ENCODE measurements around the gene NUCB1. TPM values are rescaled to one million over a fixed set of nuclear protein-coding genes. Genes with fewer than 3 reads are reported as not detected.
"Not testable (repeated sequence)": the region's sequence is repeated elsewhere in the genome, so short reads cannot be mapped to it uniquely, and the experiment has no call there.

The NUCB1 gene
- total RNA-seq: 100 to 1,000 TPM; 191 to 254 TPM

DNA sequence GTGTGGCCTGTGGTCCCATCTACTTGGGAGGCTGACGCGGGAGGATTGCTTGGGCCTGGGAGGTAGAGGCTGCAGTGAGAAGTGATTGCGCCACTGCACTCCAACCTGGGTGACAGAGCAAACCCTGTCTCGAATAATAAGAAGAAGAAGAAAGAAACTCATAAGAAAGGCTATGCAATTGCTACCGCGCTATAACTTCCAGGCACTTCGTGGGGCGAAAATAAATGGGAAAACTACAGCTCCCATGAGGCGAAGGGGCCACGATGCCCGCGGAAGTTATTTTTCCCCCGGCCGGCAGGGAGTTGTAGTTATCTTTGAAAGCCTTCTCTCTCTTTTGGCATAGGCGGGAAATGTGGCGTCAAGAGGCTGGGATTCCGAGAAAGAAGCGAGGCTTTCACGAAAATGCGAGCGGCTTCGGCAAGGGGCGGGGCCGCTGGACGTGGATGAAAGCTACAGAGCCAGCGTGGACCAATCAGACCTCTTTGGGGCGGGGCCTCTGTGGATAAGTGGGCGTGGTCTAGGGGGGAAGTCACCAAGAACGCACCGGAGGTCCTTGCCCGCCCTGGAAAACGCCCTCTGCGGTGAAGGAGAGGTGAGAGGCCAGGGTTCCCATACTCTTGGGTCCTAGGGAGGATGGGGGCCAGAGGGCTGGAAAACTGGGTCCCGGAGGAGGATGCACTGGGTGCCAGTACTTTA is at the start of gene NUCB1:
NUCB1 (plus strand) TSS at position 532 of the 696 bp plus-strand sequence. CDS start 485 bp downstream, outside the sequence.
- H3K9me3 Mint-ChIP-seq: peaks cover 0 to 4% of the 10 kb centered on the region in 2 donors
- DNase-seq (ENCODE audit: low spot score in 2 of 2): peak; percentile 99 to 100
- peaks cover 15 to 21% of the 10 kb centered on the region in 2 donors for H3K36me3 Mint-ChIP-seq
- H3K27ac Mint-ChIP-seq: peak within 1 kb of the TSS; percentile 97 to 99
- peak; percentile 94 to 97 for ATAC-seq

DNA sequence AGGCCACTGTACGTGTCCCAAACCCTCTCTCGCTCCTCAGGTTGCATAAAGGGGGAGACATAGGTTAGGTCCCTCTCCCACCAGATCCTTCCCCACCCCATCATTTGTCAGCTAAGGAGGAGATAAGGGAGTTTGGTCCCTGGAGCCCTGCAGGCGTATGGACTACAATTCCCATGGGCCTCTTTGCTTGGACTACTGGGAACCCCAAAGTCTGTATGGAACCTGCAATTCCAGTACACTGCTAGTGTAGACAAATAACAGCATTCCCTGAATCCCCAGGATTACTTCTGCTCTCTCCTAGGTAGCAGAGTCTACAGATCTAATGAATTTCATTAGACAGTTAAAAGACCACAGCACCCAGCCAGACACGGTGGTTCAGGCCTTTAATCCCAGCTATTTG is 47.8 kb upstream of the NUCB1 start:
- no peaks in the 10 kb centered on the region for H3K36me3 Mint-ChIP-seq
- ATAC-seq (no peak), DNase-seq (ENCODE audit: low spot score in 2 of 2) (no peak)
- H3K27ac Mint-ChIP-seq: no peak overlapping the region
- H3K9me3 Mint-ChIP-seq: no peaks in the 10 kb centered on the region

DNA sequence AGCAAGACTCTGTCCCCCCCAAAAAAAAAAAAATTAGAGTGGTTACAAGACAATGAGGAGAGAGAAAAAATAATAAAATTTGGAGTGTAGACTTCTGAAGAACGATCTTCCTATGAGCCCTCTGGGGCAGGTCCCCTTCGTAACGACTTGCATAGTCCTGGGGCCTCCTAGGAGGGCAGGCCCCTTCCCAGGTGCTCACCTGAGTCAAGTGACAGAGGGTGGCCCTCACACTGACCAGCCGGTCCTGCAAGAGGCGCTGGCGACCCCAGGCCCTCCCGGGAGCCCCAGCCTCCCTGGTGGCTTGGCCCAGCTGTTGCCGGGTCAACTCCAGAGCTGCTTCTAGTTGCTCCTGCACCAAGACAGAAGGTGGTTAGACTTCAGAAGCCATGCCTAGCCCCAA is 46.6 kb upstream of the NUCB1 start:
- Mint-ChIP-seq H3K27ac (no peak overlapping the region), H3K36me3 (no peaks in the 10 kb centered on the region), H3K9me3 (no peaks in the 10 kb centered on the region)
- ATAC-seq (no peak), DNase-seq (ENCODE audit: low spot score in 2 of 2) (no peak)

DNA sequence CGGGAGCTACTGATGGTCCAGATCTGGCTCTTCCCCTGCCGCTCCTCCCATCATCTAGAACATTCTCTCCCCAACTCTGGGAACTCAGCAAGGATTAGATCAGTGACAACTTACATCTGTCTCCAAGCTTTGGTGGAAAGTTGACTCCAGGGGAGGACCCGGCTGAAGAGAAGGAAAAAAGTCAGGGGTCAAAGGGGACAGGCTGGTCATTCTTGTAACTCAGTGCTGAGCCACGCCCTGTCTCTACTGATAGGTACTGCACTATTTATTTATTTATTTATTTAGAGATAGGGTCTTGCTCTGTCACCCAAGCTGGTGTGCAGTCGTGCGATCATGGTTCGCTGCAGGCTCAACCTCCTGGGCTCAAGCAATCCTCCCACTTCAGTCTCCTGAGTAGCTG is 46.0 kb upstream of the NUCB1 start:
- Mint-ChIP-seq H3K36me3 (no peaks in the 10 kb centered on the region), H3K27ac (no peak overlapping the region), H3K9me3 (no peaks in the 10 kb centered on the region)
- ATAC-seq: no peak
- no peak for DNase-seq (ENCODE audit: low spot score in 2 of 2)

DNA sequence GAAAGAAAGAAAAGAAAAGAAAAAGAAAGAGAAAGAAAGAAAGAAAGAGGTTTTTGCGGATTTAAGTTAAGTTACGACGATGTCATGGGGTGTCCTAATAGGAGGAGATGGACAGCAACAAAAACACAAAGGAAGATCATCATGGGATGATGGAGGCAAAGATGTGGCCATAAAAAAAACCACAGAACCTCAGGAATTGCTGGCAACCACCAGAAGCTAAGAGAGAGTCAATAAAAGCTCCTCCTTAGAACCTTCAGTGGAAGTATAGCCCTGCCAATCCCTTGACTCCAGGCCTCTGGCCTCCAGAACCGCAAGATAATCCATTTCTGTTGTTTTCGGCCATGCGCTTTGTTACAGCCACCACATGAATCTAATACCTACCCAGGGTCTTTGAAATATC is 43.2 kb upstream of the NUCB1 start:
- Mint-ChIP-seq H3K9me3 (no peaks in the 10 kb centered on the region), H3K36me3 (no peaks in the 10 kb centered on the region), H3K27ac (no peak overlapping the region)
- DNase-seq (ENCODE audit: low spot score in 2 of 2) (no peak), ATAC-seq (no peak)

DNA sequence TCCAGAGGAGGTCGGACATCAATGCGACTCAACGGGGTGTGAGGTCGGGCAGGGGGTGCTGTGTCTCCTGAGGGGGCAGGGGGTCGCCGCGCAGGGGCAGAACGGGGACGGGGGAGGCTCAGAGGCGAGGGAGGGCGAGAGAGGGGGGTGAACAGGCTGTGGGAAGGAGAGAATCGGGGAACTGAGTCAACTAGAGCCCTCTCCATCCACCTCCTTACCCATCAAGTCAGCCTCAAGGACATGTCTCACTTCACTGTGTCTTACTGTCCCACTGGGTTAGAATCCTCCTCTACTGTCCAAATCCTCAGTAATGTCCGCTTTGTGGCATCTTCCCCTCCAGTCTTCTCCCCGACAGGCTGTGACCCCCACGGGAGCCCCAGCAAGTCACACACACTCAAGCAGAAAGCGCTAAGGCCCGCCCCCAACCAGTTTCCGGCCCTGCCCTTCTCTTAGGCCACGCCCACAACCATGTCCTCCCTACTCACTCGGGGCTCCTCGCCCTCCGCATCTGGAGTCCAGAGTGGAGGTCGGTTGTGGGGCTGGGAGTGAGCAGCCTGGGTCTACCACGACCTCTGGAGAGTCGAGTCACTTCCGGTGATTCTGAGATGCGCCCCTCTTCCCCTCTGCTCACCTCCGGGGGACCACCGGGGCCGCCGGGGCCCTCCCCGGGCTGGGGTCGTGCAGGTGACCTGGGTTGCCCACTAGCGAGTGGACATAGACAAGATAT is 41.0 kb upstream of the NUCB1 start:
- H3K9me3 Mint-ChIP-seq: no peaks in the 10 kb centered on the region
- no peaks in the 10 kb centered on the region for H3K36me3 Mint-ChIP-seq
- peak overlapping the region; percentile 50 to 89 for H3K27ac Mint-ChIP-seq
- DNase-seq (ENCODE audit: low spot score in 2 of 2): peak; percentile 74 to 82
- peak; percentile 91 to 92 for ATAC-seq

DNA sequence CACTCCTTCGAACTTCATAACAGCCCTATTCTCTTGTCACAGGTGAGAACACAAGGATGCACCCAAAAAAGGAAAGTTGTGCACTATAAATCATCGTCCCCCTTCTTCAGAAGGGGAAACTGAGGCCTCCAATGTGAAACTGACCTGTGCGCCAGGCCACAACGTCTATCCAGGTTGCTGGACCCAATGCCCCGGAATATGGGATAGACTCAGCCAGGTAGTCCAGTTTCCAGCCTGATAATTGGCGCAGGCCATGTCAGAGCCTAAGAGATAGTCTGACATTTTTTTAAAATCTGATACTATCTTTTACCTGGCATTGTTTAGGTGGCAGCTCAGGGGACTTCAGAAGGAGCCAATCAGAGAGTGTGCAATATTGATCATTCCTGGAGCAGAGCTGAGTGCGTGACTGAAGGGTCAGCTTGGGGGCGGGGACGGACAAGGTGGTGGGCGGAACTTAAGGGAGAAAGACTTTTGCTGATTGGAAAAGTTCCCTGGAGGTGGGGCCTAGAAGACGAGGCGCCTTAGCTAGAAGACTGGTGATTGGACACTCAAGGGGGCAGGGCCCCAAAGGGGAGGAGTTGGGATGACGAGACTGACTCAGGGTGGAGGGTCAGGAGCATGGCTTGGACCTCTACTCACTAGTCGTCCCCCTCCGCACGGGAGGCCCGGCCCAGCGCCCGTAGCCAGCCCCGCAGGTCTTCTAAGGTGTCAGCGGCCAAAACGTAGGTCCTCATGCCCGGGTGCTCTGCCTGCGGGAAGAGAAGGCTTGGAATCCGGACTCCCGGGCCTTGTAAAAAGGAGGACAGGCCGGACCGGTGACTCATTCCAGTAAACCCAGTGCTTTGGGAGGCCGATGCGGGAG is 40.2 kb upstream of the NUCB1 start:
- DNase-seq (ENCODE audit: low spot score in 2 of 2) (no peak), ATAC-seq (peak; percentile 24 to 38)
- no peaks in the 10 kb centered on the region for H3K9me3 Mint-ChIP-seq
- peak overlapping the region in 1 of 2 donors; percentile 89 for H3K27ac Mint-ChIP-seq
- no peaks in the 10 kb centered on the region for H3K36me3 Mint-ChIP-seq

DNA sequence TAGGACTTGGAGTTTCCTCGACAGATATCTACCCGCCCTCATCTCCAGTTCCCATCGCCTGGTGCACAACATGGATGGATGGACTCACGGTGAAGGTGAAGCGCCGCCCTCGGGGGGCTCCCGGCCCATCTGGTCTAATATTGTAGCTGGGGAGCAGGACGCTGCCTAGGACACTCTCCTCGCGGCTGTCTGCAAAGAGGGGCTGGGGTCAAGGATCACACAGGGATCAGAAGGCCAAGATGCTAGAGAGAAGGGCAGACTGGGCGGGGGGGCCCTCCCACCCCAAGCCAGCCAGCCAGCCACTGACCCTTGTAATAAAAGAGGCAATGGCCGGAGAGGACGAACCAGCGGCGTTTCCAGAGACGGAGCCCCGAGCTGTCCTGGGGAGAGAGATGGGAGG is 38.8 kb upstream of the NUCB1 start:
- H3K36me3 Mint-ChIP-seq: no peaks in the 10 kb centered on the region
- no peaks in the 10 kb centered on the region for H3K9me3 Mint-ChIP-seq
- no peak overlapping the region for H3K27ac Mint-ChIP-seq
- DNase-seq (ENCODE audit: low spot score in 2 of 2): no peak
- ATAC-seq: no peak

DNA sequence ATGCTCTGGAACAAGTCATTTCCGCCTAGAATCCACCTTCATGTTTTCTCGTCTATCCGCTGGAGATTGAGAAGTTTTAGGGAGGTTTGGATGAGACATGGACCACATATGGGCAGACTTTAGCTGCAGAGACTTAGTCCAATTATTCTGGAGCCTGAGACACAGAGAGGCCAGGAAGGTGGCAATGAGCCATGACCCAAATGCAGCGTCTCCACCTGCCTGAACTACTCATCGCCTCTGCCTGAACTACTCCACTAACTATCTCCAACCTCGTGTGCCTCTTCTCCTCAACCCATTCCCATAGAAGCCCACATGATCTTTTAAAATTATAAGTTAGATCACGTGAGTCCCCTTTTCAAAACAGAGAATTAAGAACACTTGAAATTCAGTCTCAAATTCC is 37.3 kb upstream of the NUCB1 start:
- no peaks in the 10 kb centered on the region for H3K36me3 Mint-ChIP-seq
- no peak overlapping the region for H3K27ac Mint-ChIP-seq
- no peaks in the 10 kb centered on the region for H3K9me3 Mint-ChIP-seq
- DNase-seq (ENCODE audit: low spot score in 2 of 2) (no peak), ATAC-seq (no peak)

DNA sequence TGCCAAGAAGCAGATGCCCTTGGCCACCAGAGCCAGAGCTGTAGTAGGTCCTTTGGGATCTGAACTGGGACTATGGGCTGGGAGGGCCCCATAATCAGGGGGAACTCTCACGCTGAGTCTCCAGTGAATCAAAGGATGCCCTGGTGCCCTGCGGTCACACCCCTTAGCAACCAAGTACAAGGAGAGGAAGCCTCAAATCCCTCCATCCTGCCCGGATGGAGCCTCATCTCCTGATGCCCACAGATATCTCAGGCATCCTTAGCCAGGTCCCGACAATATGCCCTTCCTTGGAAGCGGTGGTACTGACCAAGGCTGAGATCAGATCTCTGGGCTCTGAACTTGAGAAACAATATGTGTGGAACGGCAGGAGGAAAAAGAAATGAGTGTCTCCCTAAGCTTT is 33.4 kb upstream of the NUCB1 start:
- H3K36me3 Mint-ChIP-seq: no peaks in the 10 kb centered on the region
- peak overlapping the region in 1 of 2 donors; percentile 22 for H3K27ac Mint-ChIP-seq
- H3K9me3 Mint-ChIP-seq: no peaks in the 10 kb centered on the region
- DNase-seq (ENCODE audit: low spot score in 2 of 2) (no peak), ATAC-seq (no peak)

DNA sequence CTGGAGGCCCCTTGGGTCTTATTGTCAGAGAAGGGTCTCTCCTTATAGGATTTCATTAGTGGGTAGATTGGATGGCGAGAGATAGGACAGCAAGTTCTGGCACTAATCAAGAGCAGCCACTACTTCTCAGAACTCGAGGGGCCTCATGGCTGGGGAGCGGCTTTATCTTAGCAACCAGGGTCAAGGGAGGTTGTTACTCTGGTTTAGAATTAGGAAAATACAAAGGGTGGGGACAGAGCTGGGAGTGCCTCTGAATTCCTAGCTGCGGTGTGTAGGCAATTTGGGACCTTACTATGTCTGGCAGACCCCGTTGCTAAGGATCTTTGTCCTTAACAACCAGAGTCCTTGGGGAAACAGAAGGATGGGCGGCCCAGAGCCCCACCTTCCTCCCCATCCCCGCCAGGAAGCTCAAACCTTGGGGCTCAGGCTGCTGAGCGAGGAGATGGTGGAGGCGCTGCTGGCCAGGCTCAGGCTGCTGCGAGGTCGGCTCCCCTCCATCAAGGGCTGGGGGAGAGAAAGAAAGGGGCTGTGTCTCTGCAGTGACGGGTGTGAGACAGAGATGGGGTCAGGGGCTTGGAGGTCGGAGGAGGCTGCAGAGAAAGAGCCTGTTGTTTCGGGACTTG is 32.9 kb upstream of the NUCB1 start:
- no peak overlapping the region for H3K27ac Mint-ChIP-seq
- peaks cover 1 to 2% of the 10 kb centered on the region in 2 donors for H3K36me3 Mint-ChIP-seq
- no peak for DNase-seq (ENCODE audit: low spot score in 2 of 2)
- ATAC-seq: no peak
- H3K9me3 Mint-ChIP-seq: no peaks in the 10 kb centered on the region

DNA sequence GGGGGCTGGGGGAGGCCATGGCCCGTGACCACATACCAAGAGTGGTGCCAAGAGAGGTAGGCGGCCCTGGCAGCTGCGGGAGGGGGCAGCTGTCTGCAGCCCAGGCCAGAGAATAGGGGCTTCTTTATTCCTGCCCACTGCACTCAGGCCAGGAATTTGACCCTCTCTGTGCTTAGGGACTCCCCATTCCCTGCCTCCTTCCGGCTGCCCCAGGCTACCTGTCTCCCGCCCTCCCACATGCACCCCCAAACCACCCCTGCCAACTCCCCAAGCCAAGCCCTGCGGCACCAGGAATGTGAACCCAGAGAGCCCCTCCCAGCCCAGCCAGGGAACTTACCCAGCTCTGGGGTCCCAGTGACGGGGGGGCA is 32.4 kb upstream of the NUCB1 start:
- no peak for ATAC-seq

DNA sequence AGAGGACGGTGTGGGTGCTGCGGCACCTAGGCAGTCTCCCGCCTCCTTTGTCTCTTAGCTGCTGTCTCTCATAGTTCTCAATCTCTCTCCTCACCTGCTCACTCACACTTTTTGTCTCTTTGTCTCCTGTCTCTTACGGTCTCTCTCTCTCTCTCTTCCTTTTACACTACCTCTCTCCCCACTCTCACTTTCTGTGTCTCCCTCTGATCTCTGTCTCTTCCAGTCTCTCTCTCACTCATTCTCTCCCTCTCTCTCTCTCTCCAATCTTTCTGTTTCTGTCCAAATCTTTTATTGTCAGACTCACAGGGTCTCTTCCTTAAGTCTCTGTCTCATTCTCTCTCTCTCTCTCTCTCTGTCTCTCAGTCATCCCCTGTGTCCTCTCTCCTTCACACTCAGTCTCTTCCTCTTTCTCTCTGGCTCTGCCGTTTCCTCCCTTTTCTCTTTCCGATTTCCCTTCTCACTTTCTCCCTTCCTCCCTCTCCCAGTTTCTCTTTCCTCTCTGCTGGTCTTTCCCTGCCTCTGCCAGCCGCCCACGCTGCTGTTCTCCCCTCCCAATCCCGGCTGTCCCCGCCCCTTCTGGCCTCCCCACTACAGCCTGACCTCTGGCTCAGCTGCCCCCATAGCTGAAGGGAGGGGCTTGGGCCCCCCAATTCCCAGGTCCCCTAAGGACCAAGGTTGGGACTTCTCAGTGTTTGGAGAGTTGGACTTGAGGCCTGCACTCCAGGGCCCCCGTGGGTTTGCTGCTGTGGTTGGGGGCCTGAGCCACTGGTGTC is 31.8 kb upstream of the NUCB1 start, which contains the start of gene PLEKHA4:
PLEKHA4 (minus strand) TSS at position 504 of the 773 bp plus-strand sequence. CDS start 997 bp downstream, outside the sequence.
- DNase-seq (ENCODE audit: low spot score in 2 of 2) (no peak), ATAC-seq (no peak)
- Mint-ChIP-seq H3K9me3 (no peaks in the 10 kb centered on the region), H3K36me3 (peaks cover 12 to 13% of the 10 kb centered on the region in 2 donors), H3K27ac (peak within 1 kb of the TSS; percentile 7 to 11)

More for the DNA sequence above, 32.4 kb upstream of the NUCB1 start:
- Mint-ChIP-seq H3K36me3 (peaks cover 6 to 7% of the 10 kb centered on the region in 2 donors), H3K9me3 (no peaks in the 10 kb centered on the region), H3K27ac (peak overlapping the region in 1 of 2 donors; percentile 7)
- DNase-seq (ENCODE audit: low spot score in 2 of 2): no peak

DNA sequence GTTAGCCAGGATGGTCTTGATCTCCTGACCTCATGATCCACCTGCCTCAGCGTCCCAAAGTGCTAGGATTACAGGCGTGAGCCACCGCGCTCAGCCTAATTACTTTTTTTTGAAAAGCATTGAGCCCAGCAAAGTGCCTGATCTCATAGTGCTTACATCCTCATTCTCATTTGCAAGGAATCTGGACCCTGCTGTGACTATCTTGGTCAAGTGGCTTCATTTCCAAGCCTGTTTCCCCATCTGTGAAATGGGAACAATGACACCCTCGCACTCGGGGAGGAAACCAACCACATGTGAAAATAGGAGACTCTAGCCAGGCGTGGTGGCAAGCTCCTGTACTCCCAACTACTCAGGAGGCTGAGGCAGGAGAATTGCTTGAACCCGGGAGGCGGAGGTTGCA is 30.1 kb upstream of the NUCB1 start:
- Mint-ChIP-seq H3K9me3 (no peaks in the 10 kb centered on the region), H3K27ac (peak overlapping the region in 1 of 2 donors; percentile 39), H3K36me3 (peaks cover 26 to 29% of the 10 kb centered on the region in 2 donors)
- DNase-seq (ENCODE audit: low spot score in 2 of 2) (no peak), ATAC-seq (no peak)

DNA sequence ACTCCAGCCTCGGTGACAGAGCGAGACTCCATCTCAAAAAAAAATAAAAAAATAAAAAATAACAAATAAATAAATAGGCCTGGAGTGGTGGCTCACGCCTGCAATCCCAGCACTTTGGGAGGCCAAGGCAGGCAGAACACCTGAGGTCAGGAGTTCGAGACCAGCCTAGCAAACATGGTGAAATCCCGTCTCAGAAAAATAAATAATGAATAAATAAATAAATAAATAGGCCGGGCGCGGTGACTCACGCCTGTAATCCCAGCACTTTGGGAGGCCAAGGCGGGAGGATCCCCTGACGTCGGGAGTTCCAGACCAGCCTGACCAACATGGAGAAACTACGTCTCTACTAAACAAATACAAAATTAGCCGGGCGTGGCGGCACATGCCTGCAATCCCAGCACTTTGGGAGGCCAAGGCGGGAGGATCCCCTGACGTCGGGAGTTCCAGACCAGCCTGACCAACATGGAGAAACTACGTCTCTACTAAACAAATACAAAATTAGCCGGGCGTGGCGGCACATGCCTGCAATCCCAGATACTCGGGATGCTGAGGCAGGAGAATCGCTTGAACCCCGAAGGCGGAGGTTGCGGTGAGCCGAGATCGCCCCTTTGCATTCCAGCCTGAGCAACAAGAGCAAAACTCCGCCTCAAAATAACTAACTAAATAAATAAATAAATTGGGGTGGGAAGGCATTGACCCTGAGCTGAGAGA is 28.5 kb upstream of the NUCB1 start:
- not testable (repeated sequence) for DNase-seq (ENCODE audit: low spot score in 2 of 2); ATAC-seq; H3K9me3 Mint-ChIP-seq
- Mint-ChIP-seq H3K36me3 (peaks cover 35 to 45% of the 10 kb centered on the region in 2 donors), H3K27ac (peak overlapping the region; percentile 100)

All from activated naive CD4-positive, alpha-beta T cell treated with anti-CD3 and anti-CD28 coated beads, Interleukin-2, amount 50 U/mL, for 72 hours (primary cell).